ENCODE data around the gene KYAT1.

DNA sequence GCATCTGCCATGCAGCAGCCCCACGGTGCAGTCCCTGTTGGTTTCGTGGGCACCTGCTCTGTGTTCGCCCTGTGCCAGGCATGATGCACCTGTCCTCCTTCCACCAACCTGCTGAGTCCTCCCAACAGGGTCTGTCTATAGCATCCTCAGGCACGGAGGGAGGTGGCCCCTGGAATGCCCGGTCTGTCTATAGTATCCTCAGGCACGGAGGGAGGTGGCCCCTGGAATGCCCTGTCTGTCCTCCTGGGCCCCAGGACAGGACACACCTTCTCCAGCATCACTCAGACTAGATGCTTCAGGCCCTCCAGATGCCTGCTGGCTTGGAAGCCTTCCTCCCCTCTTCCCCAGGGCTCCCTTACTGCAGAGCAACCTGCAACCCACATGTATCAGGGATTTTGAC, 29.2 kb upstream of the KYAT1 start:
- TF ChIP-seq JUNB (IDR thresholded peaks at IDR 0.05) (no peak), POLR2A (IDR thresholded peaks at IDR 0.05; ENCODE audit: low read length) (no peak), HDAC2 (IDR thresholded peaks at IDR 0.05) (no peak), NFE2L2 (conservative IDR thresholded peaks at IDR 0.05; ENCODE audit: low read length) (no peak), RFX5 (IDR thresholded peaks at IDR 0.05) (no peak), POLR2AphosphoS2 (conservative IDR thresholded peaks at IDR 0.05; ENCODE audit: low read length) (no peak), EP300 (IDR thresholded peaks at IDR 0.05) (no peak), SMC3 (IDR thresholded peaks at IDR 0.05) (no peak)
- TF ChIP-seq, protein P1, sequence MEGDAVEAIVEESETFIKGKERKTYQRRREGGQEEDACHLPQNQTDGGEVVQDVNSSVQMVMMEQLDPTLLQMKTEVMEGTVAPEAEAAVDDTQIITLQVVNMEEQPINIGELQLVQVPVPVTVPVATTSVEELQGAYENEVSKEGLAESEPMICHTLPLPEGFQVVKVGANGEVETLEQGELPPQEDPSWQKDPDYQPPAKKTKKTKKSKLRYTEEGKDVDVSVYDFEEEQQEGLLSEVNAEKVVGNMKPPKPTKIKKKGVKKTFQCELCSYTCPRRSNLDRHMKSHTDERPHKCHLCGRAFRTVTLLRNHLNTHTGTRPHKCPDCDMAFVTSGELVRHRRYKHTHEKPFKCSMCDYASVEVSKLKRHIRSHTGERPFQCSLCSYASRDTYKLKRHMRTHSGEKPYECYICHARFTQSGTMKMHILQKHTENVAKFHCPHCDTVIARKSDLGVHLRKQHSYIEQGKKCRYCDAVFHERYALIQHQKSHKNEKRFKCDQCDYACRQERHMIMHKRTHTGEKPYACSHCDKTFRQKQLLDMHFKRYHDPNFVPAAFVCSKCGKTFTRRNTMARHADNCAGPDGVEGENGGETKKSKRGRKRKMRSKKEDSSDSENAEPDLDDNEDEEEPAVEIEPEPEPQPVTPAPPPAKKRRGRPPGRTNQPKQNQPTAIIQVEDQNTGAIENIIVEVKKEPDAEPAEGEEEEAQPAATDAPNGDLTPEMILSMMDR (IDR thresholded peaks at IDR 0.05): no peak
- TF ChIP-seq, protein P2, sequence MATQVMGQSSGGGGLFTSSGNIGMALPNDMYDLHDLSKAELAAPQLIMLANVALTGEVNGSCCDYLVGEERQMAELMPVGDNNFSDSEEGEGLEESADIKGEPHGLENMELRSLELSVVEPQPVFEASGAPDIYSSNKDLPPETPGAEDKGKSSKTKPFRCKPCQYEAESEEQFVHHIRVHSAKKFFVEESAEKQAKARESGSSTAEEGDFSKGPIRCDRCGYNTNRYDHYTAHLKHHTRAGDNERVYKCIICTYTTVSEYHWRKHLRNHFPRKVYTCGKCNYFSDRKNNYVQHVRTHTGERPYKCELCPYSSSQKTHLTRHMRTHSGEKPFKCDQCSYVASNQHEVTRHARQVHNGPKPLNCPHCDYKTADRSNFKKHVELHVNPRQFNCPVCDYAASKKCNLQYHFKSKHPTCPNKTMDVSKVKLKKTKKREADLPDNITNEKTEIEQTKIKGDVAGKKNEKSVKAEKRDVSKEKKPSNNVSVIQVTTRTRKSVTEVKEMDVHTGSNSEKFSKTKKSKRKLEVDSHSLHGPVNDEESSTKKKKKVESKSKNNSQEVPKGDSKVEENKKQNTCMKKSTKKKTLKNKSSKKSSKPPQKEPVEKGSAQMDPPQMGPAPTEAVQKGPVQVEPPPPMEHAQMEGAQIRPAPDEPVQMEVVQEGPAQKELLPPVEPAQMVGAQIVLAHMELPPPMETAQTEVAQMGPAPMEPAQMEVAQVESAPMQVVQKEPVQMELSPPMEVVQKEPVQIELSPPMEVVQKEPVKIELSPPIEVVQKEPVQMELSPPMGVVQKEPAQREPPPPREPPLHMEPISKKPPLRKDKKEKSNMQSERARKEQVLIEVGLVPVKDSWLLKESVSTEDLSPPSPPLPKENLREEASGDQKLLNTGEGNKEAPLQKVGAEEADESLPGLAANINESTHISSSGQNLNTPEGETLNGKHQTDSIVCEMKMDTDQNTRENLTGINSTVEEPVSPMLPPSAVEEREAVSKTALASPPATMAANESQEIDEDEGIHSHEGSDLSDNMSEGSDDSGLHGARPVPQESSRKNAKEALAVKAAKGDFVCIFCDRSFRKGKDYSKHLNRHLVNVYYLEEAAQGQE (IDR thresholded peaks at IDR 0.05): no peak
- TF ChIP-seq, protein P3, sequence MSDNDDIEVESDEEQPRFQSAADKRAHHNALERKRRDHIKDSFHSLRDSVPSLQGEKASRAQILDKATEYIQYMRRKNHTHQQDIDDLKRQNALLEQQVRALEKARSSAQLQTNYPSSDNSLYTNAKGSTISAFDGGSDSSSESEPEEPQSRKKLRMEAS (IDR thresholded peaks at IDR 0.05): no peak
